Measurements from ENCODE around the gene GFRA4.

DNA sequence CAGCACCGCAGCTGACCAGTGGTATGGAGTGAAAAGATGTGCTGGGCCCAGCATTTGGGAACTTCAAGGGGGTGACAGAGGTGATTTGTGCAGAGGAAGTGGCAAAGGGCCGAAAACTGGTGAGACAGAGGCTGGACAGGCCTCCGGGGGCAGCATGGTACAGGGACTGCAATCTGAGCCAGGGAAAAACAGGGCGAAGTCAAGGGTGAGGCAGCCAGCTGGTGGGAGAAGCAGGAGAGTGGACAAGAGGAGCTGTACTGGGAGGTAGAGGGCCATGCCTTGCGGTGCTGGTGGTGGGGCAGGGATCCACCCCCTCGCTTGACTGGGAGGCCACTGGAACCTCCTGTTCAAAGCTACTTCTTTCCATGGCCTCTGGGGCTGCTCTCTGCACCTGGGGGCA lies 7.3 kb upstream of the GFRA4 start:
- TF ChIP-seq, protein P1, sequence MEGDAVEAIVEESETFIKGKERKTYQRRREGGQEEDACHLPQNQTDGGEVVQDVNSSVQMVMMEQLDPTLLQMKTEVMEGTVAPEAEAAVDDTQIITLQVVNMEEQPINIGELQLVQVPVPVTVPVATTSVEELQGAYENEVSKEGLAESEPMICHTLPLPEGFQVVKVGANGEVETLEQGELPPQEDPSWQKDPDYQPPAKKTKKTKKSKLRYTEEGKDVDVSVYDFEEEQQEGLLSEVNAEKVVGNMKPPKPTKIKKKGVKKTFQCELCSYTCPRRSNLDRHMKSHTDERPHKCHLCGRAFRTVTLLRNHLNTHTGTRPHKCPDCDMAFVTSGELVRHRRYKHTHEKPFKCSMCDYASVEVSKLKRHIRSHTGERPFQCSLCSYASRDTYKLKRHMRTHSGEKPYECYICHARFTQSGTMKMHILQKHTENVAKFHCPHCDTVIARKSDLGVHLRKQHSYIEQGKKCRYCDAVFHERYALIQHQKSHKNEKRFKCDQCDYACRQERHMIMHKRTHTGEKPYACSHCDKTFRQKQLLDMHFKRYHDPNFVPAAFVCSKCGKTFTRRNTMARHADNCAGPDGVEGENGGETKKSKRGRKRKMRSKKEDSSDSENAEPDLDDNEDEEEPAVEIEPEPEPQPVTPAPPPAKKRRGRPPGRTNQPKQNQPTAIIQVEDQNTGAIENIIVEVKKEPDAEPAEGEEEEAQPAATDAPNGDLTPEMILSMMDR (IDR thresholded peaks at IDR 0.05), result no peak
- TF ChIP-seq POLR2A (IDR thresholded peaks at IDR 0.05), result no peak

All from adrenal gland (tissue), 5 donors.